HCT116 (cell line): ENCODE measurements around the gene SLC25A42.
"Not testable (repeated sequence)": the region's sequence is repeated elsewhere in the genome, so short reads cannot be mapped to it uniquely, and the experiment has no call there.

ENCODE experiments used
- CTCF ChIP-seq, 3 experiments: fragments of 200-600 bp in 1 of 3; sonication (generic) in 1 of 3; IDR thresholded peaks in 2 of 3; conservative IDR thresholded peaks in 1 of 3; 2 replicates each; pipeline ENCODE4 v1.5.1; 2012 to 2017; ENCODE audit warnings: low read depth in 2 of 3, low read length in 2 of 3, antibody characterized with exemption in 1 of 3, borderline replicate concordance in 1 of 3, control low read depth in 1 of 3, mild to moderate bottlenecking in 1 of 3, mixed read lengths in 1 of 3, mixed run types in 1 of 3, moderate library complexity in 1 of 3; ENCODE audit not compliant: insufficient read depth in 1 of 3
- EZH2 ChIP-seq: fragments of 200-600 bp; sonication (generic); IDR thresholded peaks from 2 replicates; pipeline ENCODE4 v1.6.1; 2017; ENCODE audit warnings: antibody characterized with exemption, mixed run types
- EZH2phosphoT487 ChIP-seq: fragments of 200-600 bp; IDR thresholded peaks from 2 replicates; pipeline ENCODE4 v1.6.1; 2018; ENCODE audit warnings: antibody characterized with exemption, borderline replicate concordance
- POLR2AphosphoS5 ChIP-seq: IDR thresholded peaks from 2 replicates; pipeline ENCODE4 v1.6.1; 2011; ENCODE audit warnings: mild to moderate bottlenecking, low read depth, low read length, moderate library complexity
- SIN3A ChIP-seq: IDR thresholded peaks from 2 replicates; pipeline ENCODE4 v1.6.1; 2012; ENCODE audit warnings: low read depth

GRCh38 chr19:19106938-19107337 is 43.1 kb downstream of the SLC25A42 start:
- TF ChIP-seq POLR2AphosphoS5; EZH2phosphoT487; EZH2; SIN3A; CTCF (IDR thresholded peaks at IDR 0.05 in 2 of 3, conservative IDR thresholded peaks at IDR 0.05 in 1 of 3; ENCODE audit: borderline replicate concordance in 1 of 3, insufficient read depth in 1 of 3, low read depth in 2 of 3, low read length in 2 of 3): not testable (repeated sequence)
